Measurements from ENCODE around the gene DIS3L2. TPM values are rescaled to one million over a fixed set of nuclear protein-coding genes. Genes with fewer than 3 reads are reported as not detected.
"Not testable (repeated sequence)": the region's sequence is repeated elsewhere in the genome, so short reads cannot be mapped to it uniquely, and the experiment has no call there.

The DIS3L2 gene
- total and polyA plus RNA-seq, 2 of the 8 experiments (the other 6 are each of a cell fraction or from before 2014, with no cell fraction given): 11.5 to 21.6 TPM

DNA sequence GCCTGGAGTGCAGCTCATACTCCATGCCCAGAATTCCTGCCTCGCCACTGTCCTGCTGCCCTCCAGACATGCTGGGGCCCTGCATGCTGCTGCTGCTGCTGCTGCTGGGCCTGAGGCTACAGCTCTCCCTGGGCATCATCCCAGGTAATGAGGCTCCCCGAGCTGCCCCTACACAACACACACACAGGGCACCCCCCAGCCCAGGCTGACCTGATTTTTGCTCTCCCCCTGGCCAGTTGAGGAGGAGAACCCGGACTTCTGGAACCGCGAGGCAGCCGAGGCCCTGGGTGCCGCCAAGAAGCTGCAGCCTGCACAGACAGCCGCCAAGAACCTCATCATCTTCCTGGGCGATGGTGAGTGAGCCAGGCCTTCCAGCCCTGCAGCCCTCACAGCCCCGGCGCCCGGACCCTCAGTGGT is 417.2 kb downstream of the DIS3L2 start, which contains the start of gene ALPP:
Gene ALPP (plus strand): TSS at position 17 of the 417 bp plus-strand sequence. CDS start 52 bp downstream, at position 69.
- DNase-seq (ENCODE audit: low read depth in 1 of 2, low spot score in 2 of 2): not testable (repeated sequence)

More for the DNA sequence above, 417.2 kb downstream of the DIS3L2 start, which contains the start of gene ALPP:
- not testable (repeated sequence) for H3K23me2 ChIP-seq (ENCODE audit: low read depth, low read length); H2BK12ac ChIP-seq (ENCODE audit: low read depth, low read length); H4K20me1 ChIP-seq (replicated peaks in 1 of 2; ENCODE audit: control insufficient read depth in 1 of 2, insufficient read depth in 2 of 2, low read length in 2 of 2); H4K91ac ChIP-seq (replicated peaks; ENCODE audit: insufficient read length, low read length); H3K27me3 ChIP-seq (replicated peaks in 1 of 4; ENCODE audit: control insufficient read depth in 3 of 4, extremely low read depth in 1 of 4, insufficient read depth in 3 of 4, low read length in 3 of 4); H2AFZ ChIP-seq (ENCODE audit: low read length); H3K4ac ChIP-seq (replicated peaks; ENCODE audit: insufficient read length, low read depth, low read length); H2BK5ac ChIP-seq (ENCODE audit: low read depth, low read length); H3K36me3 ChIP-seq (ENCODE audit: control insufficient read depth in 2 of 4, insufficient read depth in 4 of 4, low read length in 3 of 4); H3K27ac ChIP-seq (ENCODE audit: low read depth, low read length); FAIRE-seq; H2BK120ac ChIP-seq (replicated peaks; ENCODE audit: low read depth, low read length); H3K18ac ChIP-seq (ENCODE audit: extremely low read depth, low read length); H2BK15ac ChIP-seq (ENCODE audit: low read length); H3K79me2 ChIP-seq (ENCODE audit: control insufficient read depth in 1 of 2, insufficient read depth in 2 of 2, low read length in 2 of 2); H2BK20ac ChIP-seq (ENCODE audit: low read length); H3K14ac ChIP-seq (ENCODE audit: insufficient read length); H3K23ac ChIP-seq (ENCODE audit: insufficient read length); H3K56ac ChIP-seq (replicated peaks; ENCODE audit: insufficient read length, low read depth, low read length); H2AK5ac ChIP-seq (ENCODE audit: low read depth, low read length); H4K5ac ChIP-seq (ENCODE audit: insufficient read length, low read depth, low read length); H4K8ac ChIP-seq (ENCODE audit: extremely low read depth, insufficient read depth, low read length); H3K4me2 ChIP-seq (ENCODE audit: insufficient read depth in 1 of 2, low read depth in 2 of 2, low read length in 2 of 2); H3K9ac ChIP-seq (replicated peaks in 1 of 4; ENCODE audit: extremely low read depth in 1 of 4, low read depth in 3 of 4, low read length in 3 of 4); H3K4me3 ChIP-seq (ENCODE audit: extremely low read depth in 1 of 4, insufficient read depth in 2 of 4, low read depth in 3 of 4, low read length in 4 of 4); H3K79me1 ChIP-seq (ENCODE audit: low read depth, low read length); H3K9me3 ChIP-seq (ENCODE audit: insufficient read depth in 2 of 2, low read depth in 1 of 2, low read length in 1 of 2)
- ChIA-PET CTCF (ENCODE audit: partially characterized antibody) (interaction anchor here (0.9 to 8.3 kb wide), 6 partner anchors 13 to 98 kb away, joined by 3 to 88 read pairs (median 4); no protein-coding TSS in a partner anchor), POLR2A (ENCODE audit: partially characterized antibody) (interaction anchor here (0.7 to 0.9 kb wide), 2 partner anchors 28 to 42 kb away, joined by 3 to 4 read pairs; partner anchors contain the start of gene ALPG)
- peaks cover 0 to 16% (median 5%) of the 10 kb centered on the region in 4 experiments; a peak in 6 of 7 replicates for H3K4me1 ChIP-seq (replicated peaks in 1 of 4; ENCODE audit: control insufficient read depth in 3 of 4, insufficient read depth in 4 of 4, low read length in 3 of 4)
- 89% methylated on average over 8 of the region's 12 CpGs; no CpG with 5 or more reads in 1 of the 2 experiments for WGBS, 2 experiments (ENCODE audit: extremely low coverage in 1 of 2, insufficient coverage in 1 of 2, insufficient read length in 1 of 2, insufficient replicate concordance in 2 of 2, low coverage in 1 of 2, low lambda C conversion rate in 2 of 2, missing lambda C conversion rate in 1 of 2)

All from H1 (cell line).